B cell (primary cell): ENCODE measurements around the gene GNS. TPM values are rescaled to one million over a fixed set of nuclear protein-coding genes. Genes with fewer than 3 reads are reported as not detected.
A peak's percentile ranks its signal among the peaks of the same experiment; 100 is the strongest.
"Not testable (repeated sequence)": the region's sequence is repeated elsewhere in the genome, so short reads cannot be mapped to it uniquely, and the experiment has no call there.

Experiments used
- ATAC-seq: fragments of 200-7000 bp; cut with Tn5 transposase; one replicate; pipeline ENCODE4 v1.10.0; 2021; ENCODE audit warnings: low read depth, mild to moderate bottlenecking, moderate number of reproducible peaks, moderate library complexity
- CTCF ChIA-PET: fragments of 350-600 bp; sonication (Branson Sonifier 250); formaldehyde crosslinking; loops from one replicate; lab custom pipeline; 2021; ENCODE audit warnings: antibody characterized with exemption, inconsistent platforms; lab: Charles Lee
- POLR2A ChIA-PET: fragments of 350-600 bp; sonication (Branson Sonifier 250); formaldehyde crosslinking; loops from one replicate; lab custom pipeline; 2021; ENCODE audit warnings: antibody characterized with exemption; lab: Charles Lee
- DNase-seq: peaks from one replicate; pipeline ENCODE4 v3.0.0; 2013
- H2AFZ ChIP-seq: 2 replicates; pipeline ENCODE4 v1.6.1; 2012; ENCODE audit warnings: mild to moderate bottlenecking, low read depth, low read length; ENCODE audit not compliant: insufficient read depth, poor library complexity, severe bottlenecking
- H3K27ac ChIP-seq, 2 donors: 1 replicate in 1 of 2; 2 replicates in 1 of 2; pipeline ENCODE4 v1.5.1; 2012 to 2013; ENCODE audit warnings: low read length in 2 of 2, mild to moderate bottlenecking in 2 of 2, moderate library complexity in 1 of 2
- H3K27me3 ChIP-seq, 4 experiments: fragments of 200-600 bp in 1 of 4; sonication (generic) in 1 of 4; replicated peaks in 1 of 4; 1 replicate in 2 of 4; 2 replicates in 2 of 4; pipeline versions ENCODE4 v1.6.1 to v1.7.0; 2013 to 2016; ENCODE audit warnings: low read length in 3 of 4, mild to moderate bottlenecking in 2 of 4, mixed read lengths in 1 of 4, moderate library complexity in 1 of 4; ENCODE audit not compliant: insufficient read depth in 4 of 4, control insufficient read depth in 3 of 4; ENCODE audit errors: control extremely low read depth in 1 of 4
- H3K36me3 ChIP-seq, 2 experiments: replicated peaks in 1 of 2; 1 replicate in 1 of 2; 2 replicates in 1 of 2; pipeline versions ENCODE4 v1.6.1 to v1.7.1; 2013; ENCODE audit warnings: low read length in 1 of 2; ENCODE audit not compliant: insufficient read depth in 2 of 2, control insufficient read depth in 1 of 2; ENCODE audit errors: control extremely low read depth in 1 of 2, extremely low read depth in 1 of 2
- H3K4me1 ChIP-seq, 2 donors: fragments of 200-600 bp in 1 of 2; sonication (generic) in 1 of 2; 1 replicate in 1 of 2; 2 replicates in 1 of 2; pipeline versions ENCODE4 v1.5.1 to v1.6.1; 2013 to 2017; ENCODE audit warnings: low read length in 2 of 2; ENCODE audit not compliant: control insufficient read depth in 2 of 2, insufficient read depth in 2 of 2
- H3K4me2 ChIP-seq: replicated peaks from 2 replicates; pipeline ENCODE3; 2012; ENCODE audit warnings: mild to moderate bottlenecking, low read depth, low read length; ENCODE audit not compliant: poor library complexity, severe bottlenecking
- H3K4me3 ChIP-seq, 5 experiments: fragments of 200-600 bp in 1 of 5; sonication (generic) in 1 of 5; 1 replicate in 3 of 5; 2 replicates in 2 of 5; pipeline versions ENCODE4 v1.5.1 to v1.7.0; 2011 to 2016; ENCODE audit warnings: low read length in 4 of 5, mild to moderate bottlenecking in 4 of 5, low read depth in 2 of 5, control low read depth in 1 of 5, moderate library complexity in 1 of 5; ENCODE audit not compliant: insufficient read depth in 1 of 5; ENCODE audit errors: control extremely low read depth in 1 of 5, extremely low read depth in 1 of 5
- H3K79me2 ChIP-seq: fragments of 200-600 bp; sonication (generic); one replicate; pipeline ENCODE4 v1.6.0; 2016; ENCODE audit warnings: low read length; ENCODE audit not compliant: control insufficient read depth, insufficient read depth
- H3K9ac ChIP-seq: fragments of 200-600 bp; sonication (generic); 2 replicates; pipeline ENCODE4 v1.6.1; 2017; ENCODE audit warnings: mild to moderate bottlenecking, low read length, moderate library complexity
- H3K9me3 ChIP-seq, 3 donors: one replicate each; pipeline versions ENCODE4 v1.6.1 to v1.7.1; 2013; ENCODE audit warnings: low read length in 2 of 3; ENCODE audit not compliant: control insufficient read depth in 2 of 3, insufficient read depth in 1 of 3; ENCODE audit errors: control extremely low read depth in 1 of 3
- H4K20me1 ChIP-seq: 2 replicates; pipeline ENCODE4 v1.6.0; 2012; ENCODE audit warnings: mild to moderate bottlenecking, low read length; ENCODE audit not compliant: insufficient read depth, control insufficient read depth, poor library complexity, severe bottlenecking
- H3K27ac Mint-ChIP-seq: one replicate; pipeline ENCODE4 v1.8.0; 2021; ENCODE audit warnings: mixed read lengths
- H3K27me3 Mint-ChIP-seq: one replicate; pipeline ENCODE4 v1.8.0; 2021; ENCODE audit warnings: mixed read lengths
- H3K4me1 Mint-ChIP-seq: one replicate; pipeline ENCODE4 v1.8.0; 2021; ENCODE audit warnings: mixed read lengths
- H3K4me3 Mint-ChIP-seq: one replicate; pipeline ENCODE4 v1.8.0; 2021; ENCODE audit warnings: mixed read lengths
- H3K9me3 Mint-ChIP-seq: one replicate; pipeline ENCODE4 v1.8.0; 2022; ENCODE audit warnings: mixed read lengths; ENCODE audit not compliant: insufficient read depth
- EZH2 ChIP-seq: IDR thresholded peaks from 2 replicates; pipeline ENCODE4 v1.6.1; 2012; ENCODE audit warnings: borderline replicate concordance, low read depth, mild to moderate bottlenecking, moderate library complexity, low read length; ENCODE audit not compliant: insufficient read depth, poor library complexity, severe bottlenecking
- WGBS: methylation state at CpG from one replicate; pipeline ENCODE4 v1.1.5; 2013; ENCODE audit warnings: missing lambda C conversion rate; ENCODE audit not compliant: insufficient coverage; 5-methylcytosine and 5-hydroxymethylcytosine counted together
- intact Hi-C: fragments of 100-400 bp; cut with micrococcal nuclease; formaldehyde crosslinking; loops from one replicate; pipeline ENCODE4 v1.10.0; 2022
- polyA plus RNA-seq: library from polyadenylated mRNA; depleted of rRNA; stranded (reverse); fragments of >200 nt; gene quantifications from 2 replicates; pipeline ENCODE4 v1.2.3, GENCODE V29; 2012
- total RNA-seq, 2 donors: library from RNA; stranded (reverse); fragments of 120-200 nt in 1 of 2; gene quantifications; 1 replicate in 1 of 2; 2 replicates in 1 of 2; pipeline versions ENCODE4 v1.2.3 to v1.2.4, GENCODE V29; 2013 to 2022
- TF ChIP-seq, protein P1 (sequence below): fragments of 200-600 bp; IDR thresholded peaks from one replicate; pipeline ENCODE4 v1.8.0; 2022; ENCODE audit warnings: antibody characterized with exemption, mild to moderate bottlenecking

Gene GNS
- total and polyA plus RNA-seq, 2 donors (not counting 1 experiment from before 2014, with no cell fraction given): 7.0 to 26.7 TPM

DNA sequence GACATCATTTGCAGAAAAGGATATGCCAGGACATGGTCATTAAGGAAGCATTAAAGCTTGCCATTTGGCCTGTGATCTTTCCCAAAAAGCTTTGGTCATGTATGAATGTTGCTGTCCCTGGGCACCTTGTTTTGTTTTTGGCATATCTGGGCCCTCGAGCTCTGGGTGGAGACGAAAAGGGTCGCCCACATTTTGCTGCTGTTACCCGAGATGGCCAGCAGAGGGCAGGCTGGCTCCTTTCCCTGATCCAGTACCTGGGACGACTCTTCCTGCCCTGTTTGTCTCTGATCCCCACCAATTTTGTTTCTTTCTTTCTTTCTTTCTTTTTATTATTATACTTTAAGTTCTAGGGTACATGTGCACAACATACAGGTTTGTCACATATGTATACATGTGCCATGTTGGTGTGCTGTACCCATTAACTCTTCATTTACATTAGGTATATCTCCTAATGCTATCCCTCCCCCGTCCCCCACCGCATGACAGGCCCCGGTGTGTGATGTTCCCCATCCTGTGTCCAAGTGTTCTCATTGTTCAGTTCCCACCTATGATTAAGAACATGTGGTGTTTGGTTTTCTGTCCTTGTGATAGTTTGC, 43.1 kb upstream of the GNS start:
- POLR2A ChIA-PET, H3K4me1 Mint-ChIP-seq, H3K4me3 ChIP-seq, H3K27ac Mint-ChIP-seq, H3K9me3 ChIP-seq, H3K4me2 ChIP-seq, H3K9me3 Mint-ChIP-seq, H3K4me1 ChIP-seq, H3K27me3 ChIP-seq, H2AFZ ChIP-seq, H3K27ac ChIP-seq, H4K20me1 ChIP-seq, H3K36me3 ChIP-seq, H3K79me2 ChIP-seq, H3K4me3 Mint-ChIP-seq, H3K9ac ChIP-seq: not testable (repeated sequence)
- DNase-seq: peak; percentile 59
- TF ChIP-seq, protein P1, sequence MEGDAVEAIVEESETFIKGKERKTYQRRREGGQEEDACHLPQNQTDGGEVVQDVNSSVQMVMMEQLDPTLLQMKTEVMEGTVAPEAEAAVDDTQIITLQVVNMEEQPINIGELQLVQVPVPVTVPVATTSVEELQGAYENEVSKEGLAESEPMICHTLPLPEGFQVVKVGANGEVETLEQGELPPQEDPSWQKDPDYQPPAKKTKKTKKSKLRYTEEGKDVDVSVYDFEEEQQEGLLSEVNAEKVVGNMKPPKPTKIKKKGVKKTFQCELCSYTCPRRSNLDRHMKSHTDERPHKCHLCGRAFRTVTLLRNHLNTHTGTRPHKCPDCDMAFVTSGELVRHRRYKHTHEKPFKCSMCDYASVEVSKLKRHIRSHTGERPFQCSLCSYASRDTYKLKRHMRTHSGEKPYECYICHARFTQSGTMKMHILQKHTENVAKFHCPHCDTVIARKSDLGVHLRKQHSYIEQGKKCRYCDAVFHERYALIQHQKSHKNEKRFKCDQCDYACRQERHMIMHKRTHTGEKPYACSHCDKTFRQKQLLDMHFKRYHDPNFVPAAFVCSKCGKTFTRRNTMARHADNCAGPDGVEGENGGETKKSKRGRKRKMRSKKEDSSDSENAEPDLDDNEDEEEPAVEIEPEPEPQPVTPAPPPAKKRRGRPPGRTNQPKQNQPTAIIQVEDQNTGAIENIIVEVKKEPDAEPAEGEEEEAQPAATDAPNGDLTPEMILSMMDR: peak; percentile 82
- intact Hi-C loops: loop anchor here (1.0 kb wide), 1 partner anchor 253 kb away; no protein-coding TSS in a partner anchor
- ATAC-seq: peak; percentile 36
- peaks cover 36% of the 10 kb centered on the region for H3K27me3 Mint-ChIP-seq
- CTCF ChIA-PET: interaction anchor here (0.6 to 2.3 kb wide), 12 partner anchors 12 to 1433 kb away, joined by 3 to 10 read pairs (median 3); no protein-coding TSS in a partner anchor
- WGBS: 8% methylated on average over 4 of the region's 8 CpGs

DNA sequence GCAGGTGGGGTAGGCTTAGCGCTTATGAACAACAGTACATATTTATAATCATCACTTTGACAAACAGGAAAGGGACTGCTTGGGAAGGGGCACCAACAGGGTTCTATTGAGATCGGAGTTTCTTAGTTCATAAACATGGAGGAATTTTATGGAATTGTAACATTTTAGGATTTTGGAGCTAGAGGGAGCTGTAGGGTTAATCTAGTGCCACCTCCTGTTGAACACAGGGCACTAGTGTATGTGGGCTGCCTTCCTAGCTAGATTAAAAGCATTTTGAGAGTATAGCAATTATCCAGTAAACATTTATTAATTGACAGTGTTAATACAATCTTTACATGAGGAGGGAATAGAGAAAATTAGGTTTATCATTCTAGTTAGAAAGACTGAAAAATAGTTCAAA, 42.2 kb upstream of the GNS start:
- no peak overlapping the region for H3K27ac Mint-ChIP-seq
- no peak for ATAC-seq
- no peaks in the 10 kb centered on the region for H3K36me3 ChIP-seq
- no peak overlapping the region for H3K27ac ChIP-seq
- H3K4me2 ChIP-seq: no peak overlapping the region
- DNase-seq: no peak
- TF ChIP-seq, protein P1: no peak
- TF ChIP-seq EZH2: no peak
- H3K4me3 Mint-ChIP-seq: no peak overlapping the region
- H4K20me1 ChIP-seq: no peaks in the 10 kb centered on the region
- POLR2A ChIA-PET: no interaction called here
- CTCF ChIA-PET: interaction anchor here (0.6 to 2.3 kb wide), 9 partner anchors 13 to 1433 kb away, joined by 3 to 10 read pairs (median 3); no protein-coding TSS in a partner anchor
- no peaks in the 10 kb centered on the region for H3K79me2 ChIP-seq
- no peak overlapping the region for H3K9ac ChIP-seq
- intact Hi-C loops: no loop called here
- peaks cover 0 to 9% (median 0%) of the 10 kb centered on the region in 4 experiments for H3K27me3 ChIP-seq
- H2AFZ ChIP-seq: no peak overlapping the region
- H3K4me3 ChIP-seq: no peak overlapping the region
- no peaks in the 10 kb centered on the region for H3K9me3 Mint-ChIP-seq
- H3K4me1 ChIP-seq: no peaks in the 10 kb centered on the region
- no peaks in the 10 kb centered on the region for H3K9me3 ChIP-seq
- H3K4me1 Mint-ChIP-seq: peaks cover 2% of the 10 kb centered on the region
- peaks cover 36% of the 10 kb centered on the region for H3K27me3 Mint-ChIP-seq
- WGBS: 40% methylated on average over 1 of the region's 2 CpGs
